ENCODE measurements around the gene DRAM2.

The DRAM2 gene

DNA sequence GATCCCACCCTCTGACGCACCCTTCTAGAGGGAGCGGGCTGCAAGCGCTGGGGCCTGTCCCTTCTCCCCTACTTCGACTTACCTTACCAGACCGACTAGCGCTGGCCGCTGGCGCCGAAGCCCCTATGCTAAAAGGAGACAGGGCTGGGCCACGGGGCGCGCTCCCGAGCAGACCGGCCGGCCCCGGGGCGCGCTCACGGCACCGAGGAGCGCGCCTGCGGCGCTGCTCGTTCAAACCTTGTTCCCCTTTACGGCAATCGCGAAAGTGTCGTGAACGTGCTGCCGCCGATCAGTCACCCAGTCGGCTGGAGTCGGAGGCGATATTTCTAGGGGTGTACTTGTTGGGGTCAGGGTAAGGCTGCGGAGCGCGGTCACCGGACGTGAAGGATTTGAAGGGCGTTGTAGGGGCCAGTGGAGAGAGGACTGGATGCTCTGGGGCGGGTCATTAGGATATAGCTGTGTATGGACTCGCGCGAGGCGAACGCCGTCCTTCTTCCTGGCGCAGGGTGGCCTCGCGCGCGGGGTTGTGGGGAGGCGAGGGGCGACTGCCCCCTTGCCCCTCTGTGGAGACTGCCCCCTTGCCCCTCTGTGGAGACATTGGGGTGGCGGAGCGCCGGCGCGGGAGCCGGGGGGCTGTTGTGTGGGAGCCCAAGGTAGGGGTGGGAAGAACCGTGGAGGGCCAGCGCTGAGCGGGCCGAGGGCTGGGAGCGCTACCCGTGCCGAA is at the start of gene DRAM2, which contains the start of gene CEPT1:
Gene DRAM2, minus strand, starts transcription at position 138 of the 724 bp plus-strand sequence. CDS start 8,539 bp downstream, outside the sequence.
Gene CEPT1, plus strand, starts transcription at position 268 of the 724 bp plus-strand sequence. CDS start 7,492 bp downstream, outside the sequence.
- DNase-seq (ENCODE audit: low read depth in 3 of 3, low spot score in 1 of 3): peak; percentile 70 to 77 (median 76)

DNA sequence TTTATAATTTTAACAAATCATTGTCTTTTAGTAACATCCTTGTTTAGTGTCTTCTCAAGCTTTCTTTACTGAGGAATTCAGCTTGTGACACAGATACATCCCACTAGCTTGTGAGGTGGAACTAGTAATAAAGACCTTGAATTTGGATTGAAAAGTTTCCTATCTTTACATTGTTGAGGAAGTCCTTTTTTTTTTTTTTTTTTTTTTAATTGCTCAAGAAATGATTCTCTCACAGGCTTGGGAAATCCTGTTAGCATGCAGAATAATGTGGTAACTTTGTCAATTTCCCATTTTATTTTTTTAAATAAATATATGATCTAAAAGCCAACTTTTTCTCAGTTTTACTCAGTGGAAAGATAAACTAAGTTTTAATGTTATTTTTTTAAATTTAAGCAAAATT is 44.8 kb upstream of the DRAM2 start:
- DNase-seq (ENCODE audit: low read depth in 3 of 3, low spot score in 1 of 3): no peak

DNA sequence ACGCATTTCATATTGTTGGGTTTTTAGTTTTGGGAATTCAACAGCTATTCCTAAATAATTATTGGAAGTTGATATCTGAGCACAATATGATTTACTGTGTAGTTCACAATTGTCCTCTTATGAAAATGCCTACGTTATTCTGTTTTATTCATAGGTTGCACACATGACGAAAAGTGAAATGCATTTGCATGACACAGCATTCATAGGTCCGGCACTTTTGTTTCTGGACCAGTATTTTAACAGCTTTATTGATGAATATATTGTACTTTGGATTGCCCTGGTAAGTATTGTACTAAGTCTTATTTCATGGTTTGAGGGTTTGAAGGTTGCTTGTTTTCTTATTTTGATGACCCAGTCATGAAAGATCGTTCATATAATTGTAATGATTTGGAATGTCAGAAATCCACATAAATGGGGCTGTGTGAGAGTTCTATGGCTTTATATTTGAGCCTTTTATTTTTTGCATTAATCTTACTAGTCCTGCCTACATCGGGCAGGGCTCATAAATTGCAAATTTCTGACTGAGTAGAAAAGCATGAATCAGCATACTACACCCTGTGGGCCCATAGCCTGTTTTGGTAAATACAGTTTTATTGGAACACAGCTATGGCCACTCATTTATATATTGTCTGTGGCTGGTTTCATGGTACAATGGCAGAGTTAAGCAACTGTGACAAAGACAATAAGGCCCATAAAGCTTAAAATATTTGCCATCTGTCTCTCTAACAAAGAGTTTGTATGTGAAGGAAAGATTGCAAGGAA is 43.6 kb upstream of the DRAM2 start:
- no peak for DNase-seq (ENCODE audit: low read depth in 3 of 3, low spot score in 1 of 3)

DNA sequence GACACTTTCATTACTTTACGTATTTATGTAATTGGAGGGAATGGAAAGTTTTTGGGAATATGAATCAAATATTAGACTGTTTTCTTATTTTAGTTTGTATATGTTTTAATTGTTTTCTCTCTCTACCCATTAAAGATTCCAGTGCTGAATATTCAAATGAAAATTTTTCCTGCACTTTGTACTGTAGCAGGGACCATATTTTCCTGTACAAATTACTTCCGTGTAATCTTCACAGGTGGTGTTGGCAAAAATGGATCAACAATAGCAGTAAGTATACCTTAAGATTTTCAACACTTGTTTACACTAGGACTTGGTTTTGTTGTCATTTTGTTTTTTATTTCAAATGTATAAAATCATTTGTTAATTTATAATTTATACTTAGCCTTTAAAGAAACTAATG is 42.2 kb upstream of the DRAM2 start:
- DNase-seq (ENCODE audit: low read depth in 3 of 3, low spot score in 1 of 3): no peak

DNA sequence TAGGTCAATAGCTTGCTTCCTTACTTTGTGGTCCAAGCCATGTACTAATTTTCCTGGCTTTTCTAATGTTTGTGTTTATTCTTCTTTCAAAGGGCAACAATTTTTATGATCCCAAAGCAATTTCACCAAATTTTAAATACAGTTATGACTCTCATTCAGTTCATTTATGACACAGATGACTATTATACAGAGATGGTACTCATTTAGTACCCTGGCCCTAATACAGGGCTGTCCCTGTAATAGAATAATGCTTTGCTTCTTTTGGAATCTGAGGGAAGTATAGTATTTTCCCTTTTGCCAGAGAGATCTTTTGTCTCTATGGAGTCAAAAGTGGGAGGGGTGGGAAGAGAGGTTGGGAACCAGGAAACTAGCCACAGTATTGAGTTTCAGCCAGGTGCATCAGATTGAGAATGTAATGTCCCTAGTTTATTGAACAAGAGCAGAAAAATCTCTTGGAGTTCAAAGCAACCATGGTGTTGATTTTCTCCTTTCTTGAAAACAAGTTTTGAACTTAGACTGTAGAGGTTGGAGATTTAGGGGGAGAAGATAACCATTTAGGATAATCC is 40.2 kb upstream of the DRAM2 start:
- no peak for DNase-seq (ENCODE audit: low read depth in 3 of 3, low spot score in 1 of 3)

DNA sequence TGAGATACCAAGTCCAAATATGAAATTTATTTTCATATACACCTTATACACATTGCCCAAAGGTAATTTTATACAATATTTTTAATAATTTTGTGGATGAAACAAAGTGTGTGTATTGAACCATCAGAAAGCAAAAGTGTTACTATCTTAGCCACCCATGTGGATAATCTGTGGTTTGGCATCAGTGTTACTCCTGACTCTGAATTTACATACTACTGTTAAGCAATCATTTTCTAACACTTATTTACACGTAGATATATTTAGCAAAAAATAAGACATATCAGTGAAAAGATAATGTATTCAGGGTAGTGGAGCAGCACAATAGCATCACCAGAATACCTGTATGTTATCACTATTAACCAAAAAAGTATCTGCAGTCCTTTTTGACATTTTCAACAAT is 36.8 kb upstream of the DRAM2 start:
- DNase-seq (ENCODE audit: low read depth in 3 of 3, low spot score in 1 of 3): no peak

DNA sequence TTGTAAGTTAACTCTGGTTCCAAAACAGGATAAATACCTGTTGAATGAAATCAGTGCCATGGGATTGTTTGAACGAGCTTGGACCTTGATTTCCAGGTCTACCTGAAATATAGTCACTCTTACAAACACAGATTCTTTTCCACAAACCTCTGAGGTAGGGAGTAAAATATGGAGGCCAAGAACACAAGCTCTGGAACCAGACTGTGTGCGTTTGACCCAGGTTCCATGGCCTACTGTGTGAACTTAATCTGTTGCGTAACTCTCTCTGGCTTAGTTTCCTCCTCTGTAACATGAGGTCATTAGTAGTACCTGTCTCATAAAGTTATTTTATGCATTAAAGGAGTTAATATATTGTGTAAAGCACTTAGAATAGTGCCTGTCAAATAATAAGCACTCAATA is 35.5 kb upstream of the DRAM2 start:
- DNase-seq (ENCODE audit: low read depth in 3 of 3, low spot score in 1 of 3): no peak

DNA sequence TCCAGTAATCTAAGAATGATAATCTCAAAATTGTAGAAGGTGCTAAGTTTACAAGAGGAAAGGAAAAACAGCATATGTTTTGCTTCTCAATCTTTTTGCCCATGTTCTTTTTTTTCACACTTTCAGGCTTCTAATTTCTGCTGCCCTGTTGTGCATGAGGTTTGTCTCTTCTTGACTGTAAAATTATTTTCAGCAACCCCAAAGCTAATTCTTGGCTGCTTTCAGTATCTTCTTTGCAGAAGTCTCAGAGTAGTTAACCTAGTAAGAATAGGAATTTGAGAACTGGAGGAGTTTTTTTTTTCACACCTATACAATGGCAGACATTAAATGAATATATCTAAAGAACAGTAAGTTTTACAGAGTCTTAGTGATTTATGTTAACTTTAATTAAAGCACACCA is 34.2 kb upstream of the DRAM2 start:
- no peak for DNase-seq (ENCODE audit: low read depth in 3 of 3, low spot score in 1 of 3)

DNA sequence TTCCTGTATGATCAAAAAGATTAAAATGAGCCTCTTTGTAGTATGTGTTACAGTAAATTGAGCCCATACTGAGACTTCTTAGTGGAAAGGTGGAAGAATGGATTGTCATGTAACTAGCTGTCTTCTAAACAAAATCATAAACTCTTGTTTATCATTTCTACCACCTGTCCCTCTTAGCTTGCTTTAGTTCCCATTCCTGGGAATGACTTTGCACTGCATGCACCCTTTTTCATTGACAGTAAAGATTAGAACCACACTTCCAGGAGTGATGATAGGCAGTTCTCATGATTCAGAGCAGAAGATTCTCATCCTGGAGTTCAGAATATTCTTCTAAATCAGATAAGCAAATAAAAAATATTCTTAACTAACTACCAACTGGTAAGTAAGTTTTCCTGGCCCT is 32.6 kb upstream of the DRAM2 start:
- DNase-seq (ENCODE audit: low read depth in 3 of 3, low spot score in 1 of 3): no peak

DNA sequence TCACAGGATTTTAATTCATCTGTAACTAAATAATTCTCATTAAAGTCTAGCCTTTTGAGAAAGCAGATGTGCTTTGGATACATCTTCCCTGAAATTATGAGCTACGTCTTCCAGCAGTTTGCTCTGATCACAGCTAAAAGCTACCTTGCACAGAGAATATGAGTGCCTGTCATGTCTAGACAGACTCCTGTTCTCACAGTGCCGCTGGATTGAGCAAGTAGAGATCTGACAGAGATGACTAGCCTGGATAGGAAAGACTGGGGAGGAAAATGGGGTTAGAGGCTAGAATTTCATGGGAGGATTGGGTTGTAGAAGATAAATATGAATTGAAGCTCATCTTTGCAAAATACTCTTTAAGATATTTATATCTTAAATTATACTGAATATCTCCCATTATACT is 24.3 kb upstream of the DRAM2 start:
- no peak for DNase-seq (ENCODE audit: low read depth in 3 of 3, low spot score in 1 of 3)

DNA sequence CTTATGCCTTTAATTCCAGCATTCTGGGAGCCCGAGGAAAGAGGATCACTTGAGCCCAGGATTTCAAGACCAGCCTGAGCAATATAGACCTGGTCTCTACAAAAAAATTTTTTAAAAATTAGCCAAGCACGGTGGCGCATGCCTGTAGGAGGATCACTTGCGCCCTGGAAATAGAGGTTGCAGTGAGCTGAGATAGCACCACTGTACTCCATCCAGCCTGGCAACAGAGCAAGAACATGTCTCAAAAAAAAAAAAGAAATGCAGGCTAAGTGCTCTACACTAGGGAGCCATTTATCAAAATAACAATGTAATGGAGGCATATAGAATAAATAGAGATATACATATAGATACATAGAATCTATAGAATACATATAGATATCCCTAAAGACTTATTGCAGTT is 23.5 kb upstream of the DRAM2 start:
- DNase-seq (ENCODE audit: low read depth in 3 of 3, low spot score in 1 of 3): no peak

DNA sequence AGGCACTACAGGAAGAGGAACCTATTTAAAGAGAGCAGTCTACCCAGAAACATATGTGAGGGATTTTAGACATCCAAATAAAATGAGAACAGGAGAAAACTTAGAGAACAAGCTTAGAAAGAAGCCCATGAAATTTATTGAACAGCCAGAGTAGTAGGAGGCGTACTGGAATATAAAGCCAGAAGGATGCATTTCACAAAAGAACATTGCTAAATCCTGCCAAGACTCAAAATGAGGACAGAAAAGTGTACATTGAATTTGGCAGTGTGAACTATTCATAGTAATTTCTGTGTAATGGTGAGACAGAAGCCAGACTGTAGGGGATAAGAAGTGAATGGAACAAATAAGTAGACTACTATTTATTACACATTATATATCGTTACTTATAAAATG is 22.6 kb upstream of the DRAM2 start:
- DNase-seq (ENCODE audit: low read depth in 3 of 3, low spot score in 1 of 3): no peak

DNA sequence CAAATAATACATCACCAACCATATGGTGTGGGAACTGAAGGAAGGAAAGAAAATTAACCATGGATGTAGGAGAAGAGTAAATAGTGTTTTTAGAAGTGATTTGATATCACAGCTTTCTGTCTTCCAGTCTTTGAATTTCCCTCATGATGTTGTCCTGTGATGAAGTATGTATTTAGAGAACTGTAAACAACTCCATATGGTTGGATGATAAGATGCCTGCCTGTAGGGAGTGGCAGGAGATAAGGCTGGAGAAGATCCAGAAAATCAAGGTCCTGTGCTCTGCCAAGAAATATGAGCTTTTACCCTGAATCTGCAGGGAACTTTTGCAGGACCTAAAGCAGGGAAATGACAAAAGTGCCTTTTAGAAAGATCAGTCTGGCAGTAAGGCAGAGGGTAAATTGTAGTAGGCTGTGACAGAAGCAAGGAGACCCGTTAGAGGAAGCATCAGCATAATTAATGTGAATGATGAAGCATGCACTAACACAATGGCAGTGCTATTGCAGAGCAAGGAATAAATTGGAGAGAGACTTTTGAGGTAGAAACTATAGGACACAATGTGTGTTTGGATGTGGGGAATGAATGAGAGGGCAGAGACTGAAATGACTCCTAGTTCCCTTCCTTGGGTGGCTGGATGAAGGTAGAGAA is 22.1 kb upstream of the DRAM2 start:
- no peak for DNase-seq (ENCODE audit: low read depth in 3 of 3, low spot score in 1 of 3)

DNA sequence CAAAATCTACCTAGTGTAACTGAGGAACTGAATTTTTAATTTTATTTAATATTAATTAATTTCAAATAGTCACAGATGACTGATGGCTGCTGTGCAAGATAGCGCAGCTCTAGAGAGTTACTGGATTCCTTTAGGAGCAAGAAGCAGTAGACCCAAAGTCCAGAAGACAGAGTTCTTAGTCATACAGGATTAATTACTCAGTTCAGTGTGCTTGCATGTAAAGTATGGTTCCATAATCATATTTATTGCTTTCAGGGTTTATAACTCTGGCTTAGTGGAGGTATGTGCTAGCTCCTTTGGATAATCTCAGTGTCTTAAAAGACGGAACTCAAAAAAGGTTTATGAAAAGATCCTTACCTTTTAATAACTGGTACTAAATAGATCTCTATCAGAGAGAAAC is 17.5 kb upstream of the DRAM2 start:
- no peak for DNase-seq (ENCODE audit: low read depth in 3 of 3, low spot score in 1 of 3)

DNA sequence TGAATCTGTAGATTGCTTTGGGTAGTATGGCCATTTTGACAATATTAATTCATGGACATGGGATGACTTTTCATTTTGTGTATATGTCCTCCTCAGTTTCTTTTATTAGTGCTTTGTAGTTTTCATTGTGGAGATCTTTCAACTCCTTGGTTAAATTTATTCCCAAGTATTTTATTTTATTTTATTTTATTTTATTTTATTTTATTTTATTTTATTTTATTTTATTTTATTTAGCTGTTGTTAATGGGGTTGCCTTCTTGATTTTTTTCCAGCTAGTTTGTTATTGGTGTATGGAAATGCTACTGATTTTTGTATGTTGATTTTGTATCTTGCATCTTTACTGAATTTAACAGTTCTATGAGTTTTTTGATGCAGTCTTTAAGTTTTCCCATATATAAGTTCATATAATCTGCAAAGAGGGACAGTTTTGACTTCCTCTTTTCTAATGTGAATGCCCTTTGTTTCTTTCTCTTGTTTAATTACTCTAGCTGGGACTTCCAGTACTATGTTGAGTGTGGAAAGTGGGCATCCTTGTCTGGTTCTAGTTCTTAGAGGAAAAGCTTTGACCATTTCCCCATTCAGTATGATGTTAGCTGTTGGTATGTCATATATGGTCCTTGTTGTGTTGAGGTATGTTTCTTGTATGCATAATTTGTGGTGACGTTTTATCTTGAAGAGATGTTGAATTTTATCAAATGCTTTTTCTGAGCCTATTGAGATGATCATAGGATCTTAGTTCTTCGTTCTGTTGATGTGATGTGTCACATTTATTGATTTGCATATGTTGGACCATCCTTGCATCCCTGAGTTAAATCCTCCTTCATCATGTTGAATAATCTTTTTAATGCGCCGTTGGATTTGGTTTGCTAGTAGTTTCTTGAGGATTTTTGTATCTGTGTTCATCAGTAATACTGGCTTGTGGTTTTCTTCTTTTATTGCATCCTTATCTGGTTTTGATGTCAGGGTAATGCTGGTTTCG is 14.4 kb upstream of the DRAM2 start:
- no peak for DNase-seq (ENCODE audit: low read depth in 3 of 3, low spot score in 1 of 3)

DNA sequence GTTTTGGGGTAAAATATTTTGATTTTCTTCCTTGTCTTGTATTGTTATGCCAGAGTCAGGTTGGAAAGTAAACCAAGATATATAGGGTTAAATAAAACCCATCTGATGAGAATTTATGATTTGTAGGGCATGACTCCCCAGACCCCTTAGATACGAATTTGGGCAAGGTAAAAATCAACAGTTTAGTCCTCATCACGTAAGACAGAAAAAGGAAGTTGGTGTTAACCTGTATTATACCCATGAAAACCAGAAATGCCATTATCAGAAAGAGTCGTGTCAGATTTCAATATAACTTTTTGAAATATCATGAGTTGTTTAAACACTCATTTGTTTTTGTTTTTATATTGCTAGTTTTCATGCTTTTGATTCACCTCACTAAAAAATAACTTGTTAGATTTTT is 11.9 kb upstream of the DRAM2 start:
- DNase-seq (ENCODE audit: low read depth in 3 of 3, low spot score in 1 of 3): no peak

DNA sequence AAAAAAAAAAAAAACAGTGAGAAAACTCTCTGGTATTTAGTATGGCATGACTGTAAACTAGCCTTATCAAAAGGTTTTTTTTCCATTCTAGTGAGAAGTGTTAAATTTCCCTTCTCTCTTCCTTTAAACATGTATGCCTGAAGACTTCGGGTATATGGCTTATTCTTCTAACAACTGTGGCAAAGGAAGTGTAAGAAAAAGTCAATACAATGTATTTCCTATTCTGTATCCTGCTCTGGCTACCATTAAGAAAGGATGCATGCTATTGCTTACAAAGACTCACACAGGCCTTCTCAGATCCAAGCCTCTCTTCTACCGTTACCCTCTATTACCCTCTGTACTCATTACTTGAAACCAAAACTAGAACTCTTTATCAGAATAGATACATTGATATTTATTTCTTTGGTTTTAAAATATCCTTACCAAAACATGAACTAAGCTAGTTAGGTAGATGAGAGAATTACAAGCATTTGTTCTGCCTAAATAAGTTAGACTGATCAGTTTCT is 8.5 kb upstream of the DRAM2 start:
- no peak for DNase-seq (ENCODE audit: low read depth in 3 of 3, low spot score in 1 of 3)

DNA sequence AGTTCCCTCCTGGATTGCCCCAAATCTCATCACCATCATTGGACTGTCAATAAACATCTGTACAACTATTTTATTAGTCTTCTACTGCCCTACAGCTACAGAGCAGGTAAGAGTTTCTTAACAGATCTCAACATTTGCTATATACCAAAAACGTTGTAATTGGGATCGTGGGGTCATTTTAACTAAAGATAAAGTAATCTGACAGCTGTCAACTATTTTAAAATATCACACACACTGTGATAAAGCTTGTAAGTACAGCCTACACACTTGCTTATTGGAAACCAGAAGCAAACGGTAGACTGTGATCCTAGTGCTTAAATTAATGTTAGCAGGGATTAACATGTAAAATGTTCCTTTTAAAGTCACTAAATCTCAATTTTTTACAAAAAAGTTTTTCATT is 8.1 kb upstream of the DRAM2 start:
- DNase-seq (ENCODE audit: low read depth in 3 of 3, low spot score in 1 of 3): no peak

DNA sequence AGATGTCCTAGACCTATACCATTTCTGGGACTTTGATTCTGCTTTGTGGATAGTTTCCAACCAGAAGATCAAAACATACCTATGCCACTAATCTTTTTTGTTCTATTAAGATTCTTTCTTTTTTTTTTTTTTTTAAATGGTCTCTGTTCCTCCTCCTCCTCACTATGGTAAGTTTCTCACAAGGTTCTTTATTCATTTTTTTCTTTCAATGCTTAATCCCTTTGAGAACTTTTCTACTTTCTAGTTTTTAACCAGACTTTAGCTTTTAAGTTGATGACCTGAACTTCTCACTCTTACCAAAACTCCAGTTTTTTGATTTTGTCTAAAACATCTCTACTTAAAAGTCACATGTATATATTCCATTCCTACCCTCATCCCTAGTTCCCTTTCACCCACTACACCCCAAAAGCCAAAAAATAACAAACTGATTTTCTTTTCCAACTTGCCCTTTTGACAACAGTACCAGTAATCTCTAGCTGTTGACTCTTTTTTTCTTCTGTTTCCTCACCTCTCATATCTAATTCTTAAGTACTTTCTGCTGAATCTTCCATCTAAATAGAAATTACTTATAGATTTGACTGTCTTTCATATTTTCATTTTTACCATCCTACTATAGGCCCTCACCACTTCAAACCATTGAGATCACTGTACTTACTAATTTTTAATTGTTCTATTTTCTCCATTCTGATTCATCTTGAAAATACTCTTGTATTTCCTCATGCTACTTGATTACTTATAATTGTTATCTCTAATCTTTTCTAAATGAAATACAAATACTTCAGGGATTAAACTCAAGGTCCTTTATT is 6.3 kb upstream of the DRAM2 start:
- DNase-seq (ENCODE audit: low read depth in 3 of 3, low spot score in 1 of 3): no peak

DNA sequence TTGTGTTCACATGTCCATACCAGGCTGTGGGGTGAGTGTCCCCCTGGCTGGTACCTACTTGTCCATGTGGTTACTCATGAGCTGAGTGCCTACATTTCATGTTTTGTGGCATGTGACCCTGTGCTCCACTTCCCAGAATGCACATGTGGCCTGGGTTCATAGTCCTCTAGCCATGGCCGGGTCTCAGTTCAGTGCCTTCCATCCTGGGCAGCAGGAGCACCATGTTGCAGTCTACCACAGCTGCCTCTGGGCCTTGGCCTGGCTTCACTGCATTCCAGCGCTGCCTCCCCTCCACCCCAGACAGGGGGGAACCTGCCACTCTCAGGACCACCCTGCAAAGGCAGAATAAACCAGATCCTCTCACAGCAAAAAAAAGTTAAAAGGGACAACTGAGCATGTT is 5.6 kb upstream of the DRAM2 start:
- DNase-seq (ENCODE audit: low read depth in 3 of 3, low spot score in 1 of 3): no peak

All from stimulated activated CD4-positive, alpha-beta T cell treated with anti-CD3 and anti-CD28 coated beads, TNF-alpha, amount 100 ng/mL, for 1 hour (primary cell).